ENCODE results near the gene ENOX1.

Gene ENOX1

GRCh38 chr13:43492745-43493144, 294.0 kb downstream of the ENOX1 start:
- no peak for TF ChIP-seq EZH2 (IDR thresholded peaks at IDR 0.05)
- TF ChIP-seq POLR2AphosphoS5 (IDR thresholded peaks at IDR 0.05; ENCODE audit: borderline replicate concordance, low read depth, low read length) = no peak
- TF ChIP-seq FOXP2 (optimal IDR thresholded peaks at IDR 0.05; ENCODE audit: control extremely low read depth, extremely low read length, insufficient read depth) = no peak
- no peak for DNase-seq (ENCODE audit: low read depth, low spot score)

GRCh38 chr13:43492311-43492710, 294.5 kb downstream of the ENOX1 start:
- no peak overlapping the region for H3K27ac ChIP-seq
- no peaks in the 10 kb centered on the region for H3K36me3 ChIP-seq (ENCODE audit: insufficient read depth, low read length)
- H3K9ac ChIP-seq (ENCODE audit: insufficient read length) = no peak overlapping the region
- no peaks in the 10 kb centered on the region for H3K9me3 ChIP-seq (ENCODE audit: low read depth, low read length)
- H3K4me3 ChIP-seq = no peak overlapping the region
- TF ChIP-seq FOXP2 (optimal IDR thresholded peaks at IDR 0.05; ENCODE audit: control extremely low read depth, extremely low read length, insufficient read depth) (no peak), EZH2 (IDR thresholded peaks at IDR 0.05) (no peak), POLR2AphosphoS5 (IDR thresholded peaks at IDR 0.05; ENCODE audit: borderline replicate concordance, low read depth, low read length) (no peak)
- DNase-seq (ENCODE audit: low read depth, low spot score) = no peak

More at GRCh38 chr13:43492745-43493144, 294.0 kb downstream of the ENOX1 start:
- H3K27ac ChIP-seq = no peak overlapping the region
- H3K36me3 ChIP-seq (ENCODE audit: insufficient read depth, low read length) = no peaks in the 10 kb centered on the region
- H3K9ac ChIP-seq (ENCODE audit: insufficient read length) = no peak overlapping the region
- no peak overlapping the region for H3K4me3 ChIP-seq
- H3K9me3 ChIP-seq (ENCODE audit: low read depth, low read length) = no peaks in the 10 kb centered on the region

GRCh38 chr13:43489233-43489632, 297.5 kb downstream of the ENOX1 start:
- no peak for DNase-seq (ENCODE audit: low read depth, low spot score)
- no peaks in the 10 kb centered on the region for H3K36me3 ChIP-seq (ENCODE audit: insufficient read depth, low read length)
- no peak overlapping the region for H3K9ac ChIP-seq (ENCODE audit: insufficient read length)
- H3K9me3 ChIP-seq (ENCODE audit: low read depth, low read length) = no peaks in the 10 kb centered on the region
- TF ChIP-seq EZH2 (IDR thresholded peaks at IDR 0.05) = no peak
- TF ChIP-seq FOXP2 (optimal IDR thresholded peaks at IDR 0.05; ENCODE audit: control extremely low read depth, extremely low read length, insufficient read depth) = no peak
- TF ChIP-seq POLR2AphosphoS5 (IDR thresholded peaks at IDR 0.05; ENCODE audit: borderline replicate concordance, low read depth, low read length) = no peak
- H3K27ac ChIP-seq = no peak overlapping the region
- no peak overlapping the region for H3K4me3 ChIP-seq

- no peaks in the 10 kb centered on the region for H3K36me3 ChIP-seq (ENCODE audit: insufficient read depth, low read length)
- DNase-seq (ENCODE audit: low read depth, low spot score) = no peak
- H3K4me3 ChIP-seq = no peak overlapping the region
- H3K9me3 ChIP-seq (ENCODE audit: low read depth, low read length) = no peaks in the 10 kb centered on the region
- no peak for TF ChIP-seq EZH2 (IDR thresholded peaks at IDR 0.05)
- H3K9ac ChIP-seq (ENCODE audit: insufficient read length) = no peak overlapping the region
- no peak overlapping the region for H3K27ac ChIP-seq
These were observed 298.9 kb downstream of the ENOX1 start for GRCh38 chr13:43487885-43488284.

GRCh38 chr13:43487461-43487860, 299.3 kb downstream of the ENOX1 start:
- no peaks in the 10 kb centered on the region for H3K9me3 ChIP-seq (ENCODE audit: low read depth, low read length)
- DNase-seq (ENCODE audit: low read depth, low spot score) = no peak
- no peak for TF ChIP-seq EZH2 (IDR thresholded peaks at IDR 0.05)
- TF ChIP-seq FOXP2 (optimal IDR thresholded peaks at IDR 0.05; ENCODE audit: control extremely low read depth, extremely low read length, insufficient read depth) = no peak
- TF ChIP-seq POLR2AphosphoS5 (IDR thresholded peaks at IDR 0.05; ENCODE audit: borderline replicate concordance, low read depth, low read length) = no peak
- no peak overlapping the region for H3K9ac ChIP-seq (ENCODE audit: insufficient read length)
- H3K36me3 ChIP-seq (ENCODE audit: insufficient read depth, low read length) = no peaks in the 10 kb centered on the region
- H3K27ac ChIP-seq = no peak overlapping the region
- H3K4me3 ChIP-seq = no peak overlapping the region

GRCh38 chr13:43484432-43485225, 302.1 kb downstream of the ENOX1 start:
- TF ChIP-seq EZH2 (IDR thresholded peaks at IDR 0.05) (no peak), FOXP2 (optimal IDR thresholded peaks at IDR 0.05; ENCODE audit: control extremely low read depth, extremely low read length, insufficient read depth) (no peak), POLR2AphosphoS5 (IDR thresholded peaks at IDR 0.05; ENCODE audit: borderline replicate concordance, low read depth, low read length) (no peak)
- Histone ChIP-seq H3K36me3 (ENCODE audit: insufficient read depth, low read length) (no peaks in the 10 kb centered on the region), H3K9ac (ENCODE audit: insufficient read length) (no peak overlapping the region), H3K4me3 (no peak overlapping the region), H3K27ac (no peak overlapping the region), H3K9me3 (ENCODE audit: low read depth, low read length) (no peaks in the 10 kb centered on the region)
- no peak for DNase-seq (ENCODE audit: low read depth, low spot score)

GRCh38 chr13:43483930-43484329, 302.8 kb downstream of the ENOX1 start:
- Histone ChIP-seq H3K9ac (ENCODE audit: insufficient read length) (no peak overlapping the region), H3K27ac (no peak overlapping the region)
- TF ChIP-seq POLR2AphosphoS5 (IDR thresholded peaks at IDR 0.05; ENCODE audit: borderline replicate concordance, low read depth, low read length) (no peak), FOXP2 (optimal IDR thresholded peaks at IDR 0.05; ENCODE audit: control extremely low read depth, extremely low read length, insufficient read depth) (no peak), EZH2 (IDR thresholded peaks at IDR 0.05) (no peak)

GRCh38 chr13:43482641-43483040, 304.1 kb downstream of the ENOX1 start:
- H3K36me3 ChIP-seq (ENCODE audit: insufficient read depth, low read length) = no peaks in the 10 kb centered on the region
- H3K27ac ChIP-seq = no peak overlapping the region
- DNase-seq (ENCODE audit: low read depth, low spot score) = no peak
- H3K4me3 ChIP-seq = no peak overlapping the region
- TF ChIP-seq EZH2 (IDR thresholded peaks at IDR 0.05) (no peak), FOXP2 (optimal IDR thresholded peaks at IDR 0.05; ENCODE audit: control extremely low read depth, extremely low read length, insufficient read depth) (no peak), POLR2AphosphoS5 (IDR thresholded peaks at IDR 0.05; ENCODE audit: borderline replicate concordance, low read depth, low read length) (no peak)
- no peak overlapping the region for H3K9ac ChIP-seq (ENCODE audit: insufficient read length)
- no peaks in the 10 kb centered on the region for H3K9me3 ChIP-seq (ENCODE audit: low read depth, low read length)

More at GRCh38 chr13:43483930-43484329, 302.8 kb downstream of the ENOX1 start:
- DNase-seq (ENCODE audit: low read depth, low spot score) = no peak
- no peak overlapping the region for H3K4me3 ChIP-seq
- H3K36me3 ChIP-seq (ENCODE audit: insufficient read depth, low read length) = no peaks in the 10 kb centered on the region
- H3K9me3 ChIP-seq (ENCODE audit: low read depth, low read length) = no peaks in the 10 kb centered on the region

- H3K36me3 ChIP-seq (ENCODE audit: insufficient read depth, low read length) = no peaks in the 10 kb centered on the region
- H3K27ac ChIP-seq = no peak overlapping the region
- no peak overlapping the region for H3K9ac ChIP-seq (ENCODE audit: insufficient read length)
- DNase-seq (ENCODE audit: low read depth, low spot score) = no peak
- no peak overlapping the region for H3K4me3 ChIP-seq
- TF ChIP-seq EZH2 (IDR thresholded peaks at IDR 0.05) (no peak), FOXP2 (optimal IDR thresholded peaks at IDR 0.05; ENCODE audit: control extremely low read depth, extremely low read length, insufficient read depth) (no peak), POLR2AphosphoS5 (IDR thresholded peaks at IDR 0.05; ENCODE audit: borderline replicate concordance, low read depth, low read length) (no peak)
- no peaks in the 10 kb centered on the region for H3K9me3 ChIP-seq (ENCODE audit: low read depth, low read length)
These were observed 304.7 kb downstream of the ENOX1 start for GRCh38 chr13:43482026-43482425.

Measured in SK-N-MC (cell line).